OCI-LY3 (cell line): ENCODE results near the gene CTNND2.

Experiments used
- CTCF ChIP-seq: fragments of 200-600, 300-600 bp; sonication (generic); IDR thresholded peaks from 2 replicates; pipeline ENCODE4 v1.5.1; 2014; ENCODE audit warnings: antibody characterized with exemption, low read length, low read depth
- EZH2phosphoT487 ChIP-seq: fragments of 200-600 bp; shearing (Covaris generic); IDR thresholded peaks from 2 replicates; pipeline ENCODE4 v1.6.1; 2018; ENCODE audit warnings: antibody characterized with exemption, mixed run types, low read depth

- TF ChIP-seq CTCF (no peak), EZH2phosphoT487 (no peak)
Observed at GRCh38 chr5:11507156-11507910, 396.9 kb downstream of the CTNND2 start.
